ENCODE measurements around the gene ADH7. TPM values are rescaled to one million over a fixed set of nuclear protein-coding genes. Genes with fewer than 3 reads are reported as not detected.

ADH7 gene
- total and polyA plus RNA-seq, 2 of the 13 experiments (the other 11 are each of a cell fraction or from before 2014, with no cell fraction given): not detected

DNA sequence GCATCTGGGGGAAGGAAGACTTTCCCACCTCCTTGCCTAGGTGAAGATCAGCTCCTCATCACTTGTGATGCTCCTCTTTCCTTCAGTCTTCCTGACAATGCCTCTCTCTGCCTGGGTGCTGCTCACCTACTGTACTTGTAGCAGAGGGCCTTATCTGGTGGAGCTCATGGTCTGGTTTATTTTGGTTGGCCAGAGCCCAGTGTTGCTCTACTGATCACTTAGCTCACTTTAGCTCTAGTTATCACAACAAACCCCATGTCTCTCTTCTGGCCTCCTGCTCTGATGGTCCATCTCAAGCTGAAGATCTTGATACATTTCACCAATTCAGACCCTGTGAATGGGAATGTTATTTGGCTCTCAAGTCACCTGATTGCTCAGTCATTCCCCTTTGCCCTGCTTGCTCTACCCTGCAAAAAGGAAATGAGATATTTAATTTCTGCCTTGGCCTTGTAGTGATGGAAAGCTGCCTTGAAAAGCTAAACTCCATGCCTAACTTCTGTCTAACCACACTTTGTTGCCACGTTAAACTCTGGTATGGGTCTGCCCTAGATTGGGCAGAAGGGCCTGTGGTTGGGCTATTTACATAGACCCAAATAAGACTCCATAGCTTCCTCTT is 52.3 kb downstream of the ADH7 start:
- 73% methylated on average over 1 of the region's 1 CpG for WGBS (ENCODE audit: low lambda C conversion rate)
- CTCF ChIA-PET (ENCODE audit: low intra/inter-chr PET ratio, low total read pairs): no interaction called here

DNA sequence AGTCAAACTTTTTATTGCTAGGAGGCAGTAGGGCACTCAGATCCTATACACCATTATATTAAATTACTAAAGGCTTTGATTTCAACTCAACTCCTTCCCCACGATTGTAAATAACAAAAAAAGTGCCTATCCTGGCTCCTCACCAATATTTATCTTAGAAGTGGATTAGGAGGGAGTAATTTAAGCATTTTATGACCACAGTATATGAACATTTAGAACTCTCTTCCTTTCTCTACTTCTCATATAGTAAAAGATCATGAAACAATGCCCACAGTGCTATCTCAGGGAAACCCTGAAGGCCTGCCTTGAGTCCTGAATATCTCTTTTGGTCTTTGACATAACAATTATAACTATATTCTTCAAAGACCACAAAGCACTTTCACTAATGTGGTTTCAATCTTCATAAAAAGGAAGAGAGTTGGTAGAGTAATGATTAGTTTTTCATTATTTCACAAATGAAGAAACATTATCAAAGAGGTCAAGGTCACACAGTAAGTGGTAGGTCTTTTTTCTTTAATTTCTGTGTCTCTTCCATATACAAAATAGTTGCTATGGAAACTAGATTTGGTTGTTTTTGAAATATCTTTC is 53.5 kb downstream of the ADH7 start:
- Histone ChIP-seq H3K79me2 (ENCODE audit: insufficient read depth, low read length) (no peaks in the 10 kb centered on the region), H3K27ac (ENCODE audit: extremely low read length, insufficient read depth, low read length) (no peak overlapping the region), H3K9me3 (ENCODE audit: low read length) (no peaks in the 10 kb centered on the region), H2AFZ (ENCODE audit: low read length) (no peak overlapping the region), H3K36me3 (replicated peaks in 1 of 2; ENCODE audit: control insufficient read depth in 1 of 2, insufficient read depth in 2 of 2, low read length in 2 of 2) (no peaks in the 10 kb centered on the region), H3K4me2 (ENCODE audit: low read depth, low read length) (no peak overlapping the region), H3K27me3 (ENCODE audit: control insufficient read depth in 1 of 2, insufficient read depth in 2 of 2, low read length in 2 of 2) (no peaks in the 10 kb centered on the region), H3K9ac (ENCODE audit: insufficient read depth, low read depth, low read length) (no peak overlapping the region), H3K4me1 (ENCODE audit: insufficient read depth, low read length) (peaks cover 18% of the 10 kb centered on the region), H4K20me1 (ENCODE audit: insufficient read depth, low read length) (no peaks in the 10 kb centered on the region), H3K4me3 (replicated peaks in 1 of 3; ENCODE audit: insufficient read depth in 1 of 3, low read depth in 2 of 3, low read length in 3 of 3) (no peak overlapping the region)
- WGBS (ENCODE audit: low lambda C conversion rate): 79% methylated on average over 1 of the region's 1 CpG
- intact Hi-C loops (cut with micrococcal nuclease; ENCODE audit: unreplicated experiment): no loop called here
- CTCF ChIA-PET (ENCODE audit: low intra/inter-chr PET ratio, low total read pairs): no interaction called here
- POLR2A ChIA-PET: no interaction called here
- in situ Hi-C loops (cut with HindIII; ENCODE audit: extremely low pct_ligation_motif_present, low pct_unique_long_range_greater_than_20kb): no loop called here
- ATAC-seq (no peak), FAIRE-seq (no peak), DNase-seq (ENCODE audit: low spot score) (no peak)
- BruUV-seq (replicated peaks): no TSS peak
- no peak for TF ChIP-seq ZSCAN29 (CRISPR knock-in tag; conservative IDR thresholded peaks at IDR 0.05)
- TF ChIP-seq ZNF614 (CRISPR knock-in tag; IDR thresholded peaks at IDR 0.05; ENCODE audit: borderline replicate concordance): no peak
- TF ChIP-seq ZNF746 (CRISPR knock-in tag; IDR thresholded peaks at IDR 0.05): no peak
- TF ChIP-seq SCMH1 (CRISPR knock-in tag; IDR thresholded peaks at IDR 0.05; ENCODE audit: borderline replicate concordance): no peak
- TF ChIP-seq TCF12 (IDR thresholded peaks at IDR 0.05): no peak
- TF ChIP-seq TCF12 (CRISPR knock-in tag; IDR thresholded peaks at IDR 0.05): no peak
- TF ChIP-seq BRD4 (CRISPR knock-in tag; IDR thresholded peaks at IDR 0.05): no peak
- no peak for TF ChIP-seq NCOA1 (CRISPR knock-in tag; IDR thresholded peaks at IDR 0.05)
- TF ChIP-seq, protein P1, sequence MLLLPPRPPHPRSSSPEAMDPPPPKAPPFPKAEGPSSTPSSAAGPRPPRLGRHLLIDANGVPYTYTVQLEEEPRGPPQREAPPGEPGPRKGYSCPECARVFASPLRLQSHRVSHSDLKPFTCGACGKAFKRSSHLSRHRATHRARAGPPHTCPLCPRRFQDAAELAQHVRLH (CRISPR knock-in tag; IDR thresholded peaks at IDR 0.05; ENCODE audit: borderline replicate concordance, low read depth): no peak
- no peak for TF ChIP-seq TBX3 (IDR thresholded peaks at IDR 0.05; ENCODE audit: borderline replicate concordance)
- TF ChIP-seq ZNF101 (CRISPR knock-in tag; IDR thresholded peaks at IDR 0.05; ENCODE audit: borderline replicate concordance, low read depth): no peak
- no peak for TF ChIP-seq MBD4 (IDR thresholded peaks at IDR 0.05; ENCODE audit: borderline replicate concordance, low read length)
- TF ChIP-seq ZNF547 (CRISPR knock-in tag; IDR thresholded peaks at IDR 0.05): no peak
- no peak for TF ChIP-seq SYNCRIP (IDR thresholded peaks at IDR 0.05; ENCODE audit: insufficient read depth, low read depth, low read length)

More for the DNA sequence above, 52.3 kb downstream of the ADH7 start:
- no peaks in the 10 kb centered on the region for H3K79me2 ChIP-seq (ENCODE audit: insufficient read depth, low read length)
- no peaks in the 10 kb centered on the region for H3K9me3 ChIP-seq (ENCODE audit: low read length)
- FAIRE-seq: no peak
- H2AFZ ChIP-seq (ENCODE audit: low read length): no peak overlapping the region
- H3K4me3 ChIP-seq (replicated peaks in 1 of 3; ENCODE audit: insufficient read depth in 1 of 3, low read depth in 2 of 3, low read length in 3 of 3): no peak overlapping the region
- BruUV-seq (replicated peaks): no TSS peak
- no peak overlapping the region for H3K27ac ChIP-seq (ENCODE audit: extremely low read length, insufficient read depth, low read length)
- H3K27me3 ChIP-seq (ENCODE audit: control insufficient read depth in 1 of 2, insufficient read depth in 2 of 2, low read length in 2 of 2): no peaks in the 10 kb centered on the region
- no peaks in the 10 kb centered on the region for H4K20me1 ChIP-seq (ENCODE audit: insufficient read depth, low read length)
- no peak for ATAC-seq
- H3K4me1 ChIP-seq (ENCODE audit: insufficient read depth, low read length): peaks cover 18% of the 10 kb centered on the region
- H3K9ac ChIP-seq (ENCODE audit: insufficient read depth, low read depth, low read length): no peak overlapping the region
- intact Hi-C loops (cut with micrococcal nuclease; ENCODE audit: unreplicated experiment) (no loop called here), in situ Hi-C loops (cut with HindIII; ENCODE audit: extremely low pct_ligation_motif_present, low pct_unique_long_range_greater_than_20kb) (no loop called here)
- POLR2A ChIA-PET: no interaction called here
- H3K36me3 ChIP-seq (replicated peaks in 1 of 2; ENCODE audit: control insufficient read depth in 1 of 2, insufficient read depth in 2 of 2, low read length in 2 of 2): no peaks in the 10 kb centered on the region
- H3K4me2 ChIP-seq (ENCODE audit: low read depth, low read length): no peak overlapping the region
- DNase-seq (ENCODE audit: low spot score): no peak
- no peak for TF ChIP-seq ADNP (CRISPR knock-in tag; IDR thresholded peaks at IDR 0.05)
- no peak for TF ChIP-seq NR2C2 (CRISPR knock-in tag; IDR thresholded peaks at IDR 0.05; ENCODE audit: borderline replicate concordance)
- TF ChIP-seq ZMYM4 (CRISPR knock-in tag; IDR thresholded peaks at IDR 0.05): 0 out of 2 replicates have a peak, but pooled peaks have one; percentile 15
- TF ChIP-seq, protein P2, sequence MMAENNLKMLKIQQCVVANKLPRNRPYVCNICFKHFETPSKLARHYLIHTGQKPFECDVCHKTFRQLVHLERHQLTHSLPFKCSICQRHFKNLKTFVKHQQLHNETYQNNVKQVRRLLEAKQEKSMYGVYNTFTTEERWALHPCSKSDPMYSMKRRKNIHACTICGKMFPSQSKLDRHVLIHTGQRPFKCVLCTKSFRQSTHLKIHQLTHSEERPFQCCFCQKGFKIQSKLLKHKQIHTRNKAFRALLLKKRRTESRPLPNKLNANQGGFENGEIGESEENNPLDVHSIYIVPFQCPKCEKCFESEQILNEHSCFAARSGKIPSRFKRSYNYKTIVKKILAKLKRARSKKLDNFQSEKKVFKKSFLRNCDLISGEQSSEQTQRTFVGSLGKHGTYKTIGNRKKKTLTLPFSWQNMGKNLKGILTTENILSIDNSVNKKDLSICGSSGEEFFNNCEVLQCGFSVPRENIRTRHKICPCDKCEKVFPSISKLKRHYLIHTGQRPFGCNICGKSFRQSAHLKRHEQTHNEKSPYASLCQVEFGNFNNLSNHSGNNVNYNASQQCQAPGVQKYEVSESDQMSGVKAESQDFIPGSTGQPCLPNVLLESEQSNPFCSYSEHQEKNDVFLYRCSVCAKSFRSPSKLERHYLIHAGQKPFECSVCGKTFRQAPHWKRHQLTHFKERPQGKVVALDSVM (CRISPR knock-in tag; IDR thresholded peaks at IDR 0.05): no peak

Data from HepG2 (cell line).